PC-9 (cell line): Measurements from ENCODE around the gene SYN1. TPM values are rescaled to one million over a fixed set of nuclear protein-coding genes. Genes with fewer than 3 reads are reported as not detected.

ENCODE experiments used
- BruUV-seq: library from RNA; stranded (reverse); fragments of 400-500 nt; replicated peaks from 2 replicates; lab custom pipeline; 2021; lab: Mats Ljungman, UMichigan
- CTCF ChIA-PET: fragments of 300-600 bp; sonication (Branson Sonifier 250); formaldehyde crosslinking; loops from one replicate; lab custom pipeline; 2022; ENCODE audit warnings: antibody characterized with exemption; lab: Charles Lee
- POLR2A ChIA-PET: fragments of 300-600 bp; sonication (Branson Sonifier 250); formaldehyde crosslinking; loops from one replicate; lab custom pipeline; 2022; ENCODE audit warnings: antibody characterized with exemption; ENCODE audit not compliant: unreplicated experiment; lab: Charles Lee
- DNase-seq, 2 experiments: peaks; one replicate each; pipeline versions ENCODE4 v3.0.0 to v3.0.0-alpha.2; 2015 to 2022; ENCODE audit warnings: mixed read lengths in 1 of 2
- H2AFZ ChIP-seq: fragments of 200-600 bp; sonication (generic); 2 replicates; pipeline ENCODE4 v1.8.1; 2017; ENCODE audit warnings: antibody characterized with exemption
- H3F3A ChIP-seq: fragments of 200-600 bp; sonication (generic); 2 replicates; pipeline ENCODE4 v1.8.1; 2017; ENCODE audit warnings: antibody characterized with exemption, mild to moderate bottlenecking, low read depth; ENCODE audit not compliant: insufficient read depth
- H3K27ac ChIP-seq: fragments of 200-600 bp; sonication (generic); 2 replicates; pipeline ENCODE4 v1.6.1; 2016; ENCODE audit warnings: mixed run types
- H3K27me3 ChIP-seq: fragments of 200-600 bp; sonication (generic); 2 replicates; pipeline ENCODE4 v1.6.1; 2016; ENCODE audit warnings: low read depth, mixed run types; ENCODE audit not compliant: insufficient read depth
- H3K36me3 ChIP-seq: fragments of 200-600 bp; sonication (generic); 2 replicates; pipeline ENCODE4 v1.6.1; 2016; ENCODE audit warnings: low read depth, mixed run types
- H3K4me1 ChIP-seq: fragments of 200-600 bp; sonication (generic); replicated peaks from 2 replicates; pipeline ENCODE4 v1.6.1; 2016; ENCODE audit warnings: mixed run types; ENCODE audit not compliant: insufficient read depth
- H3K4me2 ChIP-seq: fragments of 200-600 bp; sonication (generic); 2 replicates; pipeline ENCODE4 v1.6.1; 2017; ENCODE audit warnings: mixed run types
- H3K4me3 ChIP-seq: fragments of 200-600 bp; sonication (generic); 2 replicates; pipeline ENCODE4 v1.6.1; 2016; ENCODE audit warnings: mixed run types
- H3K79me2 ChIP-seq: fragments of 200-600 bp; sonication (generic); 2 replicates; pipeline ENCODE4 v1.6.1; 2017; ENCODE audit warnings: low read depth, mixed run types
- H3K9me2 ChIP-seq: fragments of 200-600 bp; sonication (generic); 2 replicates; pipeline ENCODE4 v1.8.1; 2017; ENCODE audit warnings: mild to moderate bottlenecking; ENCODE audit not compliant: insufficient read depth
- H3K9me3 ChIP-seq: fragments of 200-600 bp; sonication (generic); 2 replicates; pipeline ENCODE4 v1.8.1; 2016; ENCODE audit warnings: low read depth; ENCODE audit not compliant: insufficient read depth
- H4K20me1 ChIP-seq: fragments of 200-600 bp; sonication (generic); 2 replicates; pipeline ENCODE4 v1.8.1; 2017; ENCODE audit not compliant: insufficient read depth
- CTCF ChIP-seq: fragments of 200-600 bp; sonication (generic); conservative IDR thresholded peaks from 2 replicates; pipeline ENCODE4 v1.6.1; 2017; ENCODE audit warnings: mixed run types, antibody characterized with exemption, mild to moderate bottlenecking, moderate library complexity
- EZH2 ChIP-seq: fragments of 200-600 bp; sonication (generic); IDR thresholded peaks from 2 replicates; pipeline ENCODE4 v1.8.0; 2017; ENCODE audit warnings: antibody characterized with exemption, low read depth
- intact Hi-C: fragments of 100-400 bp; cut with micrococcal nuclease; formaldehyde crosslinking; loops from one replicate; pipeline ENCODE4 v1.10.0; 2022; ENCODE audit not compliant: unreplicated experiment
- total RNA-seq: library from RNA; stranded (reverse); gene quantifications from 2 replicates; pipeline ENCODE4 v1.2.3, GENCODE V29; 2021

SYN1 gene
- total RNA-seq, 1 experiment from 2014 or later: not detected

DNA sequence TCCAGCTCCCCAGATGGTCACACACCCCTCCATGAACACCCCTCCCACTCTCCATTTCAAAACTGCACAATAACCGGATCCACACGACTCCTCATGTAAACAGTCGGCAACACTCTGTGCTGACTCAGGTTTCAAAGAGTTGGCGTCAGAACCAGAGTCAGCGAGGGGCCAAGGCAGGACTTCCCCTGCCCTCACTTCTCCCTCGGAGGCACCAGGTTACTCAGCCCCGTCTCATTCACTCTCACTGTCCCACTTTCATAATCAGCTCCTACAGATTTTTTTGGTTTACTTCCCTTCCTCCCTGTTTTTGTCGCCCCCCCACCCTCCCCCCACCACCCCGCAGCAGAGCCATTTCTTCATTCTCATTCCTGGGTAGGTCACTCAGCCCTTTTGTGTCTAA is 40.1 kb downstream of the SYN1 start:
- no peak overlapping the region for H3K4me3 ChIP-seq
- TF ChIP-seq EZH2 (no peak), CTCF (no peak)
- intact Hi-C loops: no loop called here
- ChIA-PET CTCF (no interaction called here), POLR2A (no interaction called here)
- H3K79me2 ChIP-seq: no peaks in the 10 kb centered on the region
- no peaks in the 10 kb centered on the region for H3K4me1 ChIP-seq
- H3K27me3 ChIP-seq: no peaks in the 10 kb centered on the region
- H3K4me2 ChIP-seq: peak overlapping the region; percentile 51
- H3K36me3 ChIP-seq: no peaks in the 10 kb centered on the region
- BruUV-seq: no TSS peak
- H3K9me3 ChIP-seq: no peaks in the 10 kb centered on the region
- H4K20me1 ChIP-seq: no peaks in the 10 kb centered on the region
- no peak overlapping the region for H2AFZ ChIP-seq
- no peak for DNase-seq
- no peaks in the 10 kb centered on the region for H3F3A ChIP-seq
- no peaks in the 10 kb centered on the region for H3K9me2 ChIP-seq
- no peak overlapping the region for H3K27ac ChIP-seq

DNA sequence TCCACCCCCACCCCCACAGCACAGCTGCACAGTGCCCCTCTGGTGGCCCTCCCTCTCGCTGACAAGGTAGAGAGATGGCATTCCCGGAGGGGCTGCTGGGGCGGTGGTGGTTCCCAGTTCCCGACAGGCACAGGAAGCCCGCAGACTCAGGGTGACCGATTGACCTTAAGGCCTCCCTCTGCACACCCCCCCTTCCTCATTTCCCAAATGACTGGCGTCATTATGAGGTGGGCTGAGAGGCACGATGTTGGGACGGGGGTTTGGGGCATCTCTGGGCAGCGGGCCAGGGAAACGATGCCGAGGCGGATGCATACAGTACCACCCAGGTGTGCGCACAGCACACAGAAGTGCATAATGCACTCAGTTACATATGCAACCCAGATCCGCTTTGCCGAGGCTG is 41.0 kb downstream of the SYN1 start:
- DNase-seq: no peak
- no peaks in the 10 kb centered on the region for H3K9me3 ChIP-seq
- POLR2A ChIA-PET: no interaction called here
- no peak overlapping the region for H3K4me2 ChIP-seq
- H2AFZ ChIP-seq: no peak overlapping the region
- no peaks in the 10 kb centered on the region for H3F3A ChIP-seq
- CTCF ChIA-PET: no interaction called here
- H3K27me3 ChIP-seq: no peaks in the 10 kb centered on the region
- no TSS peak for BruUV-seq
- H3K4me1 ChIP-seq: no peaks in the 10 kb centered on the region
- intact Hi-C loops: no loop called here
- H3K9me2 ChIP-seq: no peaks in the 10 kb centered on the region
- H3K36me3 ChIP-seq: no peaks in the 10 kb centered on the region
- H3K27ac ChIP-seq: no peak overlapping the region
- TF ChIP-seq CTCF: no peak
- TF ChIP-seq EZH2: no peak
- no peaks in the 10 kb centered on the region for H3K79me2 ChIP-seq
- no peaks in the 10 kb centered on the region for H4K20me1 ChIP-seq
- no peak overlapping the region for H3K4me3 ChIP-seq

- no peaks in the 10 kb centered on the region for H3K79me2 ChIP-seq
- no peak for DNase-seq
- ChIA-PET CTCF (no interaction called here), POLR2A (no interaction called here)
- no peak overlapping the region for H3K4me2 ChIP-seq
- no peaks in the 10 kb centered on the region for H3K9me2 ChIP-seq
- BruUV-seq: no TSS peak
- H3K4me3 ChIP-seq: no peak overlapping the region
- no peaks in the 10 kb centered on the region for H3K27me3 ChIP-seq
- no peaks in the 10 kb centered on the region for H3K36me3 ChIP-seq
- no peak for TF ChIP-seq EZH2
- no peaks in the 10 kb centered on the region for H3K9me3 ChIP-seq
- no peak overlapping the region for H3K27ac ChIP-seq
- intact Hi-C loops: no loop called here
- no peak overlapping the region for H2AFZ ChIP-seq
- no peaks in the 10 kb centered on the region for H4K20me1 ChIP-seq
- no peaks in the 10 kb centered on the region for H3F3A ChIP-seq
- H3K4me1 ChIP-seq: no peaks in the 10 kb centered on the region
These were observed 41.8 kb downstream of the SYN1 start for GRCh38 chrX:47577901-47578300.

DNA sequence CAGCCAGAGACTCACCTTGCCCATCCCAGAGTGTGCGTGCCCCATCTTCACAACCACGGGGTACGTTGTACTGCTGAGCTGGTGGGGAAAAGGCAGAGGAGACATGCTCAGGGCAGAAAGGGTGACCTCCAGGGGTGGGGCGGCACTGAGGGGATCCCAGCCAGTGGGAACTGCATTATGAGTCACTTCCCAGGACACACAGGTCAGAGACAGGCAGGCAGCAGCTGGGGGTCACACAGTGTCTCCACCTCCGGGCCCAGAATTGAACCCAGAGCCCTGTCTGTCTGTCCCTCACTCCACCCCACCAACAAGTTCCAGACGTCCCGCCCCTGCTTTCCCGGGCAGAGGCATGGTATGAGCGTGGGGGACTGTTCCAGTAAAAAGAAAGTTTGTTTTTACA is 42.2 kb downstream of the SYN1 start:
- POLR2A ChIA-PET: no interaction called here
- intact Hi-C loops: no loop called here
- H3K4me2 ChIP-seq: no peak overlapping the region

More for the DNA sequence above, 42.2 kb downstream of the SYN1 start:
- no TSS peak for BruUV-seq
- TF ChIP-seq CTCF (no peak), EZH2 (no peak)
- Histone ChIP-seq H3K4me1 (no peaks in the 10 kb centered on the region), H3K9me3 (no peaks in the 10 kb centered on the region), H3K27me3 (no peaks in the 10 kb centered on the region), H4K20me1 (no peaks in the 10 kb centered on the region), H2AFZ (no peak overlapping the region), H3K4me3 (no peak overlapping the region), H3K27ac (no peak overlapping the region), H3F3A (no peaks in the 10 kb centered on the region), H3K36me3 (no peaks in the 10 kb centered on the region), H3K79me2 (no peaks in the 10 kb centered on the region), H3K9me2 (no peaks in the 10 kb centered on the region)
- CTCF ChIA-PET: no interaction called here
- no peak for DNase-seq
